Lung (tissue), 12 donors: ENCODE measurements around the gene CDK11B. TPM values are rescaled to one million over a fixed set of nuclear protein-coding genes. Genes with fewer than 3 reads are reported as not detected.
A peak's percentile ranks its signal among the peaks of the same experiment; 100 is the strongest.
"Not testable (repeated sequence)": the region's sequence is repeated elsewhere in the genome, so short reads cannot be mapped to it uniquely, and the experiment has no call there.

Source experiments
- ATAC-seq: fragments of 200-7000 bp; cut with Tn5 transposase; one replicate; pipeline ENCODE4 v1.9.1; 2020; ENCODE audit warnings: moderate number of reproducible peaks; ENCODE audit not compliant: insufficient read depth, low FRiP score
- DNase-seq, 3 donors: peaks; one replicate each; pipeline ENCODE4 v3.0.0-alpha.2; 2013 to 2017
- H3K27ac ChIP-seq, 2 donors: one replicate each; pipeline ENCODE4 v1.5.1; 2013; ENCODE audit warnings: mild to moderate bottlenecking in 2 of 2, moderate library complexity in 2 of 2, control low read depth in 1 of 2, inconsistent platforms in 1 of 2, low read depth in 1 of 2, low read length in 1 of 2
- H3K27me3 ChIP-seq, 3 donors: one replicate each; pipeline ENCODE4 v1.5.1; 2013; ENCODE audit warnings: low read length in 2 of 3; ENCODE audit not compliant: control insufficient read depth in 3 of 3, insufficient read depth in 3 of 3
- H3K36me3 ChIP-seq, 4 donors: one replicate each; pipeline ENCODE4 v1.5.1; 2013; ENCODE audit warnings: low read length in 4 of 4, mild to moderate bottlenecking in 1 of 4, moderate library complexity in 1 of 4; ENCODE audit not compliant: control insufficient read depth in 4 of 4, insufficient read depth in 4 of 4
- H3K4me1 ChIP-seq, 5 donors: one replicate each; pipeline ENCODE4 v1.5.1; 2013; ENCODE audit warnings: low read length in 5 of 5, mild to moderate bottlenecking in 2 of 5, moderate library complexity in 1 of 5; ENCODE audit not compliant: control insufficient read depth in 5 of 5, insufficient read depth in 5 of 5
- H3K4me3 ChIP-seq: one replicate; pipeline ENCODE4 v1.5.1; 2013; ENCODE audit warnings: mild to moderate bottlenecking, control low read depth, moderate library complexity
- H3K9ac ChIP-seq, 2 donors: one replicate each; pipeline ENCODE4 v1.5.1; 2013; ENCODE audit warnings: low read length in 2 of 2, control low read depth in 1 of 2; ENCODE audit not compliant: insufficient read depth in 1 of 2
- H3K9me3 ChIP-seq, 4 donors: one replicate each; pipeline ENCODE4 v1.5.1; 2013; ENCODE audit warnings: low read length in 3 of 4, mild to moderate bottlenecking in 1 of 4, moderate library complexity in 1 of 4; ENCODE audit not compliant: control insufficient read depth in 4 of 4, insufficient read depth in 3 of 4
- WGBS, 2 donors: extraction: QIAGEN DNeasy Blood & Tissue Kit; methylation state at CpG; one replicate each; pipeline ENCODE4 v1.1.7; 2013; 5-methylcytosine and 5-hydroxymethylcytosine counted together
- polyA plus RNA-seq, 2 donors: library from polyadenylated mRNA; stranded (reverse); fragments of 200-250 nt; gene quantifications; one replicate each; pipeline ENCODE4 v1.2.1, GENCODE V29; 2013
- total RNA-seq, 2 donors: library from RNA; depleted of rRNA in 1 of 2; stranded (reverse); fragments of >200 nt in 1 of 2; gene quantifications; one replicate each; pipeline ENCODE4 v1.2.1, GENCODE V29; 2014 to 2021
- TF ChIP-seq, protein P1 (sequence below): IDR thresholded peaks from 2 replicates; pipeline ENCODE4 v1.5.1; 2012; ENCODE audit warnings: mild to moderate bottlenecking; ENCODE audit errors: control extremely low read depth, extremely low read depth
- donor health status: control.
- donor health status: control.
- donor health status: Bipolar disorder and iron deficiency.
- donor health status: healthy.
- donor health status: DM: yes; HTN: yes; CAD: no.

Gene CDK11B
- total and polyA plus RNA-seq, 4 donors = 15.7 to 39.6 (median 24.2) TPM

DNA sequence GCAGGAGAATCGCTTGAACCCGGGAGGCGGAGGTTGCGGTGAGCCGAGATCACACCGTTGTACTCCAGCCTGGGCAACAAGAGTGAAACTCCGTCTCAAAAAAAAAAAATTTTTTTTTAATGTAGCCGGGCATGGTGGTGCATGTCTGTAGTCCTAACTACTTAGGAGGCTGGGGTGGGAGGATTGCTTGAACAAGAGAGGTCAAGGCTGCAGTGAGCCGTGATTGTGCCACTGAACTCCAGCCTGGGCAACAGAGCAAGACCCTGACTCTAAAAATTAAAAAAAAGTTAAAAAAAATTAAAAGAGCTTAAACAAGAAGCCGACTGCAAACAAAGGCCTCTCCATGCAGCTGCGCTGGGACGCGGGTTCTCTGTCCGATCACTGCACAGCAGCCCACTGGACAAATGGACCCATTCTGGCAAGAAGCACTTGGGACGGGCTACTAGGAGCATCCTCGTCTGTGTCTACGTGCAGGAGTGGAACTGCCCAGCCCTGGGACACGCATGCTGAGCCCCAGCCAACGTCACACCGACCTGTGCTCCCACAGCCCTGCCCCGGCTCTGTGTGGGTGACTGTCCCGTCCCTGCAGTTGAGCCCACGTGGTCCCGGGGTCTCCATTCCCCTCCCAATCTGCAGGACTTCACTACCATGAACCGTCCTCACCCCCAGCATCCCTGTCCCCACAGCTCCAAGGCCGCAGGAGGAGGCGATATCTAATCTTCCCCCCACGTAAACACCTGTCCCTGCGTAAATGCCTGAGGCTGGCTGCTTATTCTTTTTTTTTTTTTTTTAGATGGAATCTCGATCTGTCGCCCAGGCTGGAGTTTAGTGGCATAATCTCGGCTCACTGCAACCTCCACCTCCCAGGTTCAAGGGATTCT is 21.5 kb upstream of the CDK11B start:
- Histone ChIP-seq H3K9me3 (no peaks in the 10 kb centered on the region), H3K4me3 (no peak overlapping the region), H3K4me1 (peaks cover 0 to 14% (median 7%) of the 10 kb centered on the region in 5 donors), H3K36me3 (peaks cover 0 to 6% (median 1%) of the 10 kb centered on the region in 4 donors), H3K27me3 (no peaks in the 10 kb centered on the region), H3K27ac (no peak overlapping the region), H3K9ac (no peak overlapping the region)
- 93 to 94% methylated on average over 32 of the region's 32 CpGs for WGBS, 2 donors
- TF ChIP-seq, protein P1, sequence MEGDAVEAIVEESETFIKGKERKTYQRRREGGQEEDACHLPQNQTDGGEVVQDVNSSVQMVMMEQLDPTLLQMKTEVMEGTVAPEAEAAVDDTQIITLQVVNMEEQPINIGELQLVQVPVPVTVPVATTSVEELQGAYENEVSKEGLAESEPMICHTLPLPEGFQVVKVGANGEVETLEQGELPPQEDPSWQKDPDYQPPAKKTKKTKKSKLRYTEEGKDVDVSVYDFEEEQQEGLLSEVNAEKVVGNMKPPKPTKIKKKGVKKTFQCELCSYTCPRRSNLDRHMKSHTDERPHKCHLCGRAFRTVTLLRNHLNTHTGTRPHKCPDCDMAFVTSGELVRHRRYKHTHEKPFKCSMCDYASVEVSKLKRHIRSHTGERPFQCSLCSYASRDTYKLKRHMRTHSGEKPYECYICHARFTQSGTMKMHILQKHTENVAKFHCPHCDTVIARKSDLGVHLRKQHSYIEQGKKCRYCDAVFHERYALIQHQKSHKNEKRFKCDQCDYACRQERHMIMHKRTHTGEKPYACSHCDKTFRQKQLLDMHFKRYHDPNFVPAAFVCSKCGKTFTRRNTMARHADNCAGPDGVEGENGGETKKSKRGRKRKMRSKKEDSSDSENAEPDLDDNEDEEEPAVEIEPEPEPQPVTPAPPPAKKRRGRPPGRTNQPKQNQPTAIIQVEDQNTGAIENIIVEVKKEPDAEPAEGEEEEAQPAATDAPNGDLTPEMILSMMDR = no peak
- ATAC-seq (no peak), DNase-seq (no peak)

DNA sequence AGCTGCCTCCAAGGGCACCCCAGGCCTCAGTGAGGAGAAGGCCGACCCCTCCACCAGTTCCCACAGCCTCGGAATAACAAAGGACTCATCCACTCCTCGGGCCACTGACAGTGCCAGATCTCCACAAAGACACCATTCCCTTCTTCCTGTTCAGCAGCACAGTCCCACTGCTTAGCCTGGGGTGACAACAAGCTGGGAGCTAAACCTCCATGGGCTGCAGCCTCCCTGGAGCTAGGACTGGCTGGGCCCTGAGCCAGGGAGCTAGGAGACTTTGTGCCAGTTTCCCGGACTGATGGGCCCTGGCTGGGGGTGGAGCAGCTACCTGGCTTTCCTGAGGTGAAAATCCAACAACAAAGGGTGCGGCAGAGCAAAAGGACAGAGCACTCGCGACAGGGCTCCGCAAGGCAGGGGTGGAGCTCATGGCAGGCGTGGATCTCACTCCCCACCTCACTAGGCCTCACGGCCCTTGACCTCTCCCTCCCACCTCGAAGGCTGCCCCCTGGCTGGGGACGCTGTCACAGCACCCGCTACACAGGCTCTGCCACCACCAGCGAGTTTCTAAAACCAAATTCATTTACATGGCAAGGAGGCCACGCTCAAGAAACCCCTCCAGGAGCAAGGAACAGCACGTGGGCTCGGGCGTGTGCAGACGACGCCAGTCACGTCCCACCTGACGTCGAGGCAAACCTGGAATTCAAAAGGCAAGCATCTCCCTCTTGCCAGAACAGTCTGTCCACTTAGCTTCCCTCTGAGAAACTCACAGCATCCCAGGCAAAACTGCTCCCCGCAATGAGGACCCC is 20.0 kb upstream of the CDK11B start:
- H3K9me3 ChIP-seq = no peaks in the 10 kb centered on the region
- H3K9ac ChIP-seq = no peak overlapping the region
- WGBS, 2 donors = 74 to 76% methylated on average over 24 of the region's 24 CpGs
- H3K4me1 ChIP-seq = peaks cover 0 to 14% (median 7%) of the 10 kb centered on the region in 5 donors
- peaks cover 0 to 8% (median 1%) of the 10 kb centered on the region in 4 donors for H3K36me3 ChIP-seq
- TF ChIP-seq, protein P1 = no peak
- no peak for DNase-seq
- no peaks in the 10 kb centered on the region for H3K27me3 ChIP-seq
- no peak for ATAC-seq
- no peak overlapping the region for H3K4me3 ChIP-seq
- peak overlapping the region; percentile 15 to 29 for H3K27ac ChIP-seq

DNA sequence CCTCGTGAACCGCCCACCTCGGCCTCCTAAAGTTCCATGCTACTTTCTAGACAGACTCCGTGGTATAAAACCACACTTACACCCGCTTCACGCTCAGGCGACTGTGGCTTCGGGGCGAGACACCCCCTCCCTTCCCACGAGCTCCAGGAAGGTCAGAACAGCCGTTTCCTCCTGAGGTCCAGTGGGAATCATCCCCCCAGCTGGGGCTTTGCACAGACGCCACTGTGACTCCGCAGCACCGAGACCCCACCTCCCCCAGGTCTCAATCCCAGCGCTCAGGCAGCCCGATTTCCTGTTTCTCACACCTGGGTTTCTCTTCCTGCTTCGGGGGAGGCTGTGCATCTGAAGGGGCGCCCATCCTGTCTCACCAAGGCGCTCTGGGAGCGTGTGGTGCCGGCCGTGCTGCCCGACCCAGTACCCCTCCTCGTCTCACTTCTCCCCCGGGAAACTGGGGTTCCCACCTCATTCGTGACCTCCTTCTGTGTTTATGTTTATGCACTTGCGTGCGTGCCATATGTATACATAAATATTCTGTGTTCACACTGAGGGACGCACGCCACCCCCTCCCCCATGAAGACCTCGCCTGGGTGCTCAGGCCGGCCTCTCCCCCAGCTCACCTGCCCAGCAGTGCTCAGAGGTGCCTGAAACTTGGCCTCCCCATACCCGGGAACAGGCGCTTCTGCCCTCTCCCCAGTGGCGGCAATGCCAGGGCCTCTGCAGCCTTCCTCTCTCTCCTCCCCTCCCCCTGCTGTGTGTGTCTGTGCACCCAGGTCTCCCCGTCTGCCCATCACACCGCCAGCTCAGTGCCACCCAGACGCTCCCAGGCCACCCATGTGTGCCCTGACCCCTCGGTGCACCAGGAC is 19.1 kb upstream of the CDK11B start:
- H3K4me1 ChIP-seq = peaks cover 0 to 9% (median 2%) of the 10 kb centered on the region in 5 donors
- no peaks in the 10 kb centered on the region for H3K27me3 ChIP-seq
- H3K9me3 ChIP-seq = no peaks in the 10 kb centered on the region
- H3K9ac ChIP-seq = no peak overlapping the region
- peaks cover 0 to 3% (median 1%) of the 10 kb centered on the region in 4 donors for H3K36me3 ChIP-seq
- DNase-seq (peak in 1 of 3 donors; percentile 21), ATAC-seq (no peak)
- peak overlapping the region in 1 of 2 donors; percentile 15 for H3K27ac ChIP-seq
- H3K4me3 ChIP-seq = no peak overlapping the region
- 39 to 66% methylated on average over 39 of the region's 39 CpGs for WGBS, 2 donors
- TF ChIP-seq, protein P1 = no peak

DNA sequence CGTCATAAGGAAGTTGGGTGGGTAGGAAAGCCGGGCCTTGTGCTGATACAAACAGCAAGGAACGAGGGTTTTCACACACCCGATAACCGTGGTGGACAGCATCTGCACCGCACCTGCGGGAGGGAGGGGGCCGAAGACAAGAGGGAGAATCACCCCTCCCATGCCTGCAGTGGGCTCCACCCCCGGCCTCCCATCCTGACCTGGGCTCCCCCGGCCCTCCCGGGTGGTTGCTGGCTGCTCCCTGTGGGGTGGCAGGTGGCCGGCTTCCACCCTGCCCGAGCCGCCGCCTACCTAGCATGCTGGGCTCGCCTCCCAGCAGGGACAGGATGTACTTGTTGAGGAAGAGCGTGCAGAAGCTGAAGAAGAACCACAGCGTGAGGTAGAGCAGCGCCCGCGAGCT is 17.3 kb upstream of the CDK11B start:
- not testable (repeated sequence) for H3K4me3 ChIP-seq, H3K9ac ChIP-seq, H3K27me3 ChIP-seq, ATAC-seq, H3K9me3 ChIP-seq, H3K4me1 ChIP-seq, DNase-seq, H3K27ac ChIP-seq
- H3K36me3 ChIP-seq = peaks cover 0 to 15% (median 7%) of the 10 kb centered on the region in 4 donors
- WGBS, 2 donors = 84 to 88% methylated on average over 2 to 10 of the region's 21 CpGs

DNA sequence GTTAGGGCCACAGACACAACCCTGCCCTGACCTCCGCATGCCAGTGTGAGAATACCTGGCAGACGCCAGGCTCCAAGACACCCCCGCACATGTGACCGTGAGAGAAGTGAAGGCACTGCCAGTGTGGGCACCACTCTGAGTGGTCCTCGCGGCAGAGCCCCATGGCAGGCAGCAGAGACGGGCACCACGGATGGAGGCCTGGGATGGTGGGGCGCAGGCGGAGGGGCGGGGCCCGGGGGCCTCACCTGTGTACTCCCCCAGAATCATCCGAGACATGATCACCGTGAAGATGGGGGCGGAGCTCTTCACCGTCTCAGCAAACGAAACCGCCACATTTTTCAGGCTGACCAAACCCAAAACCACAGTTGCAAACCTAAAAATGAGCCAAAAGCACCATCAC is 16.4 kb upstream of the CDK11B start:
- H3K4me1 ChIP-seq, ATAC-seq, H3K4me3 ChIP-seq, DNase-seq, H3K27ac ChIP-seq, H3K9ac ChIP-seq, H3K27me3 ChIP-seq, H3K9me3 ChIP-seq: not testable (repeated sequence)
- 87 to 97% methylated on average over 8 to 17 of the region's 18 CpGs for WGBS, 2 donors
- peaks cover 0 to 19% (median 9%) of the 10 kb centered on the region in 4 donors for H3K36me3 ChIP-seq
